ENCODE measurements around the gene WDR64. TPM values are rescaled to one million over a fixed set of nuclear protein-coding genes. Genes with fewer than 3 reads are reported as not detected.
"Not testable (repeated sequence)": the region's sequence is repeated elsewhere in the genome, so short reads cannot be mapped to it uniquely, and the experiment has no call there.

WDR64 gene
- total RNA-seq, 2 donors from 2014 or later = not detected

DNA sequence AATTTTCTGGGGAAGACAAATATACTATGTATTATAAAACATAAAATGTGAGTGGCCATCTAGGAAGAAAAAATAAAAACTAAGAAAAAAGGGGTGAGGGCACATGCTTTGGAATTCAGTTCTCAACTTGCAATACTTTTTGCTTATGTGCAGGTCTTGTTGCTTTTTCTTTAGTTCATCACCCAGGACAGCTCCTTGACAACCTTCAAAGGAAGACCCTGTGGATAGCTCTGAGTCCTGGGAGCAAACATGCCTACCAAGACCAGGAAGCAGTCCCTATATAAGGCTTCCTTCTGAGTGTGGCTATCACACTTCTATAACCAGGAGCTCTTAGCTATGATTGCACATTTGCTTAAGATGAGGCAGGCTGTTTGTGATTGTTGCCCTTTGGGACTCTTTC is 78.0 kb downstream of the WDR64 start:
- Histone ChIP-seq H3K27me3 (ENCODE audit: control insufficient read depth, insufficient read depth, low read length, poor library complexity, severe bottlenecking) (peaks cover 33% of the 10 kb centered on the region), H3K4me3 (ENCODE audit: low read length) (no peak overlapping the region), H3K9me3 (ENCODE audit: control insufficient read depth, low read length) (no peaks in the 10 kb centered on the region), H3K27ac (ENCODE audit: low read depth, low read length) (no peak overlapping the region), H3K36me3 (ENCODE audit: control insufficient read depth, insufficient read depth, low read length) (no peaks in the 10 kb centered on the region), H3K9ac (ENCODE audit: extremely low read depth, low read length, poor library complexity, severe bottlenecking) (no peak overlapping the region), H3K4me1 (ENCODE audit: control insufficient read depth, insufficient read depth, low read length) (no peaks in the 10 kb centered on the region)
- TF ChIP-seq, protein P1, sequence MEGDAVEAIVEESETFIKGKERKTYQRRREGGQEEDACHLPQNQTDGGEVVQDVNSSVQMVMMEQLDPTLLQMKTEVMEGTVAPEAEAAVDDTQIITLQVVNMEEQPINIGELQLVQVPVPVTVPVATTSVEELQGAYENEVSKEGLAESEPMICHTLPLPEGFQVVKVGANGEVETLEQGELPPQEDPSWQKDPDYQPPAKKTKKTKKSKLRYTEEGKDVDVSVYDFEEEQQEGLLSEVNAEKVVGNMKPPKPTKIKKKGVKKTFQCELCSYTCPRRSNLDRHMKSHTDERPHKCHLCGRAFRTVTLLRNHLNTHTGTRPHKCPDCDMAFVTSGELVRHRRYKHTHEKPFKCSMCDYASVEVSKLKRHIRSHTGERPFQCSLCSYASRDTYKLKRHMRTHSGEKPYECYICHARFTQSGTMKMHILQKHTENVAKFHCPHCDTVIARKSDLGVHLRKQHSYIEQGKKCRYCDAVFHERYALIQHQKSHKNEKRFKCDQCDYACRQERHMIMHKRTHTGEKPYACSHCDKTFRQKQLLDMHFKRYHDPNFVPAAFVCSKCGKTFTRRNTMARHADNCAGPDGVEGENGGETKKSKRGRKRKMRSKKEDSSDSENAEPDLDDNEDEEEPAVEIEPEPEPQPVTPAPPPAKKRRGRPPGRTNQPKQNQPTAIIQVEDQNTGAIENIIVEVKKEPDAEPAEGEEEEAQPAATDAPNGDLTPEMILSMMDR (conservative IDR thresholded peaks at IDR 0.05) = no peak
- no peak overlapping the region for H3K27ac Mint-ChIP-seq
- no peak overlapping the region for H3K4me3 Mint-ChIP-seq
- H3K4me1 Mint-ChIP-seq = peaks cover 10% of the 10 kb centered on the region
- no peaks in the 10 kb centered on the region for H3K9me3 Mint-ChIP-seq
- no peaks in the 10 kb centered on the region for H3K36me3 Mint-ChIP-seq (ENCODE audit: low read depth)
- DNase-seq = no peak
- peaks cover 19% of the 10 kb centered on the region for H3K27me3 Mint-ChIP-seq (ENCODE audit: insufficient read depth)

DNA sequence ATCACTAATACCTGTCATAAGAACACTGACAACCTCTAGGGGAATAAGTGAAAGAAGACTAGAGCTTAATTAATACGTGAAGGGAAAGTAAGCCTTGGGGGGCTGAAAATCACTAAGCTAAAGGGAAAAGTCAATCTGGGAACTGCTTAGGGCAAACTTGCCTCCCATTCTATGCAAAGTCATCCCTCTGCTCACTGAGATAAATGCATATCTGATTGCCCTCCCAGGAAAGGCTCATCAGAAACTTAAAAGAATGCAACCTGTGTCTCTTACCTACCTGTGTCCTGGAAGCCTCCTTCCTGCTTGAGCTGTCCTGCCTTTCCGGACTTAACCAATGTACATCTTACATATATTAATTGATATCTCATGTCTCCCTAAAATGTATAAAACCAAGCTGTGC is 81.8 kb downstream of the WDR64 start:
- H3K27me3 ChIP-seq (ENCODE audit: control insufficient read depth, insufficient read depth, low read length, poor library complexity, severe bottlenecking) = peaks cover 45% of the 10 kb centered on the region
- Mint-ChIP-seq H3K4me3 (no peak overlapping the region), H3K4me1 (peaks cover 10% of the 10 kb centered on the region), H3K36me3 (ENCODE audit: low read depth) (no peaks in the 10 kb centered on the region), H3K27ac (no peak overlapping the region), H3K27me3 (ENCODE audit: insufficient read depth) (peaks cover 6% of the 10 kb centered on the region), H3K9me3 (no peaks in the 10 kb centered on the region)
- H3K4me3 ChIP-seq (ENCODE audit: low read length) = no peak overlapping the region
- no peak for DNase-seq
- WGBS, 2 experiments (ENCODE audit: insufficient coverage in 1 of 2, insufficient read length in 1 of 2) = 86 to 88% methylated on average over 1 to 2 of the region's 2 CpGs
- TF ChIP-seq, protein P1 (conservative IDR thresholded peaks at IDR 0.05) = no peak
- no peaks in the 10 kb centered on the region for H3K4me1 ChIP-seq (ENCODE audit: control insufficient read depth, insufficient read depth, low read length)
- no peaks in the 10 kb centered on the region for H3K36me3 ChIP-seq (ENCODE audit: control insufficient read depth, insufficient read depth, low read length)
- no peaks in the 10 kb centered on the region for H3K9me3 ChIP-seq (ENCODE audit: control insufficient read depth, low read length)
- H3K9ac ChIP-seq (ENCODE audit: extremely low read depth, low read length, poor library complexity, severe bottlenecking) = no peak overlapping the region
- H3K27ac ChIP-seq (ENCODE audit: low read depth, low read length) = no peak overlapping the region

DNA sequence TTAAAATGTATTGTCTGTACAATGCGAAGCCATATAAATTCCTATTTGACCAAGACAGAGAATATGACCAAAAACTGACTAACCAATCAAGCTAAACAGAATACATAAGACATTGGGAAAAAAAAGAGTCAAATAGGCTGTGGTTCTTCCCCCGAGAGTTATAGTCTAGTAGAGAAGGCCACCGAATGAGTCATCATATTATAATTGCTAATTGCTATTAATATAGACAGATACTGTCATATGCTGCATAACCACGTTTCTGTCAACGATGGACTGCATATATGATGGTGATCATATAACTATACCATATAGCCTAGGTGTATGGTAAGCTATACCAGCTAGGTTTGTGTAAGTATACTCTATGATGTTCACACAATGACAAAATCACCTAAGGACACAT is 82.5 kb downstream of the WDR64 start:
- H3K9ac ChIP-seq (ENCODE audit: extremely low read depth, low read length, poor library complexity, severe bottlenecking) = no peak overlapping the region
- TF ChIP-seq, protein P1 (conservative IDR thresholded peaks at IDR 0.05) = no peak
- no peak for DNase-seq
- H3K36me3 ChIP-seq (ENCODE audit: control insufficient read depth, insufficient read depth, low read length) = no peaks in the 10 kb centered on the region
- 89% methylated on average over 1 of the region's 5 CpGs; no CpG with 5 or more reads in 1 of the 2 experiments for WGBS, 2 experiments (ENCODE audit: insufficient coverage in 1 of 2, insufficient read length in 1 of 2)
- no peaks in the 10 kb centered on the region for H3K36me3 Mint-ChIP-seq (ENCODE audit: low read depth)
- no peak overlapping the region for H3K4me3 ChIP-seq (ENCODE audit: low read length)
- H3K9me3 Mint-ChIP-seq = no peaks in the 10 kb centered on the region
- H3K27ac ChIP-seq (ENCODE audit: low read depth, low read length) = no peak overlapping the region
- H3K9me3 ChIP-seq (ENCODE audit: control insufficient read depth, low read length) = no peaks in the 10 kb centered on the region
- no peak overlapping the region for H3K27ac Mint-ChIP-seq
- H3K4me1 Mint-ChIP-seq = peaks cover 7% of the 10 kb centered on the region
- peaks cover 45% of the 10 kb centered on the region for H3K27me3 ChIP-seq (ENCODE audit: control insufficient read depth, insufficient read depth, low read length, poor library complexity, severe bottlenecking)
- H3K4me3 Mint-ChIP-seq = no peak overlapping the region
- no peaks in the 10 kb centered on the region for H3K4me1 ChIP-seq (ENCODE audit: control insufficient read depth, insufficient read depth, low read length)
- peaks cover 7% of the 10 kb centered on the region for H3K27me3 Mint-ChIP-seq (ENCODE audit: insufficient read depth)

DNA sequence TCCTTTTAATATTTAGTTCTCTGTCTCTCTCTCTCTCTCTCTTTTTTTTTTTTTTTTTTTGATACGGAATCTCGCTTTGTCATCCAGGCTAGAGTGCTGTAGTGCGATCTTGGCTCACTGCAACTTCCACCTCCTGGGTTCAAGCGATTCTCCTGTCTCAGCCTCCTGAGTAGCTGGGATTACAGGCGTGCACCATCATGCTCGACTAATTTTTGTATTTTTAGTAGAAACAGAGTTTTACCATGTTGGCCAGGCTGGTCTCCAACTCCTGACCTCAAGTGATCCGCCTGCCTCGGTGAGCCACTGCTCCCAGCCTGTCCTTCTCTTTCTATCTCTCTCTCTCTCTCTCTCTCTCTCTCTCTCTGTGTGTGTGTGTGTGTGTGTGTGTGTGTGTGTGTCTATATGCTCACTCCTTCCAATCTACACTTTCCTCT is 83.4 kb downstream of the WDR64 start:
- not testable (repeated sequence) for H3K4me1 Mint-ChIP-seq; H3K9ac ChIP-seq (ENCODE audit: extremely low read depth, low read length, poor library complexity, severe bottlenecking); H3K9me3 ChIP-seq (ENCODE audit: control insufficient read depth, low read length); H3K4me3 ChIP-seq (ENCODE audit: low read length); H3K9me3 Mint-ChIP-seq; H3K4me1 ChIP-seq (ENCODE audit: control insufficient read depth, insufficient read depth, low read length); DNase-seq; H3K27ac Mint-ChIP-seq; H3K36me3 Mint-ChIP-seq (ENCODE audit: low read depth); H3K27ac ChIP-seq (ENCODE audit: low read depth, low read length); H3K4me3 Mint-ChIP-seq; H3K27me3 Mint-ChIP-seq (ENCODE audit: insufficient read depth); H3K36me3 ChIP-seq (ENCODE audit: control insufficient read depth, insufficient read depth, low read length)
- peaks cover 52% of the 10 kb centered on the region for H3K27me3 ChIP-seq (ENCODE audit: control insufficient read depth, insufficient read depth, low read length, poor library complexity, severe bottlenecking)
- WGBS, 2 experiments (ENCODE audit: insufficient coverage in 1 of 2, insufficient read length in 1 of 2) = 87 to 90% methylated on average over 5 to 6 of the region's 8 CpGs
